ENCODE measurements around the gene INKA1.
"Not testable (repeated sequence)": the region's sequence is repeated elsewhere in the genome, so short reads cannot be mapped to it uniquely, and the experiment has no call there.

INKA1 gene

DNA sequence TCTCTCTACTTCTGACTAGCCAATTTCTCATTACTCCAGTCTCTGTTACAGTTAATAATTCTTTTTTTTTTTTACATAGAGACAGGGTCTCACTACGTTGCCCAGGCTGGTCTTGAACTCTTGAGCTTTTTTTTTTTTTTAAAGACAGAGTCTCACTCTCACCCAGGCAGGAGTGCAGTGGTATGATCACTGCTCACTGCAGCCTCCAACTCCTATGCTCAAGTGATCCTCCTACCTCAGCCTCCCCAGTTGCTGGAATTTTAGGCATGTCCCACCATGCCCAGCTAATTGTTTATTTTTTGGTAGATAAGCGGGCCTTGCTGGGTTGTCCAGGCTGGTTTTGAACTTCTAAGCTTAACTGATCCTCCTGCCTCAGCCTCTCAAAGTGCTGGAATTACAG lies 30.4 kb upstream of the INKA1 start:
- Histone ChIP-seq H3K27me3 (ENCODE audit: insufficient read depth, poor library complexity, severe bottlenecking) (no peaks in the 10 kb centered on the region), H3K9me3 (ENCODE audit: severe bottlenecking) (no peaks in the 10 kb centered on the region), H3K27ac (ENCODE audit: poor library complexity, severe bottlenecking) (no peak overlapping the region), H3K4me3 (ENCODE audit: severe bottlenecking) (no peak overlapping the region), H3K4me1 (ENCODE audit: insufficient read depth, poor library complexity, severe bottlenecking) (no peaks in the 10 kb centered on the region), H3K36me3 (ENCODE audit: low read depth) (peaks cover 29% of the 10 kb centered on the region)
- ATAC-seq (ENCODE audit: low read depth): no peak
- no peak for DNase-seq (ENCODE audit: low spot score)
- TF ChIP-seq, protein P1, sequence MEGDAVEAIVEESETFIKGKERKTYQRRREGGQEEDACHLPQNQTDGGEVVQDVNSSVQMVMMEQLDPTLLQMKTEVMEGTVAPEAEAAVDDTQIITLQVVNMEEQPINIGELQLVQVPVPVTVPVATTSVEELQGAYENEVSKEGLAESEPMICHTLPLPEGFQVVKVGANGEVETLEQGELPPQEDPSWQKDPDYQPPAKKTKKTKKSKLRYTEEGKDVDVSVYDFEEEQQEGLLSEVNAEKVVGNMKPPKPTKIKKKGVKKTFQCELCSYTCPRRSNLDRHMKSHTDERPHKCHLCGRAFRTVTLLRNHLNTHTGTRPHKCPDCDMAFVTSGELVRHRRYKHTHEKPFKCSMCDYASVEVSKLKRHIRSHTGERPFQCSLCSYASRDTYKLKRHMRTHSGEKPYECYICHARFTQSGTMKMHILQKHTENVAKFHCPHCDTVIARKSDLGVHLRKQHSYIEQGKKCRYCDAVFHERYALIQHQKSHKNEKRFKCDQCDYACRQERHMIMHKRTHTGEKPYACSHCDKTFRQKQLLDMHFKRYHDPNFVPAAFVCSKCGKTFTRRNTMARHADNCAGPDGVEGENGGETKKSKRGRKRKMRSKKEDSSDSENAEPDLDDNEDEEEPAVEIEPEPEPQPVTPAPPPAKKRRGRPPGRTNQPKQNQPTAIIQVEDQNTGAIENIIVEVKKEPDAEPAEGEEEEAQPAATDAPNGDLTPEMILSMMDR (IDR thresholded peaks at IDR 0.05; ENCODE audit: poor library complexity, severe bottlenecking): no peak

DNA sequence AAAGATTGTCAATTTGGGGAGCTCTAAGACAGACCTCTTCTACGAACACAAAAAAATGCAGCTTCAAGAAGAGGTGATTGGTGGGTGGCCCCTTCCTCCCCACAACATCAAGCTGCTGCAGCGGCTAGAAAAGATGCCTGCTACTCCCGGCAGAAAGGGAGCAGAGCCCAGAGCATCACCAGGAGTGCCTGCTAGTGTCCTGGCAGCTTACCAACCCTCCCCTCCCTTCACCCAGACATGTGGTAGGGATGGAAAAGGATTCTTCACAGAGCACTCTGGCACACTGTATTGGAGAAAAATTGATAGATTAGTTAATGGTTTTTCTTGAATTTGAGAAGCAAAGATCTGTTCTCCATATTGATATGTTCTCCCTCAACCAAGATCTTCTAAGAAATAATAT lies 27.5 kb upstream of the INKA1 start:
- H3K27ac ChIP-seq (ENCODE audit: poor library complexity, severe bottlenecking): no peak overlapping the region
- TF ChIP-seq, protein P1 (IDR thresholded peaks at IDR 0.05; ENCODE audit: poor library complexity, severe bottlenecking): no peak
- no peak for DNase-seq (ENCODE audit: low spot score)
- no peaks in the 10 kb centered on the region for H3K9me3 ChIP-seq (ENCODE audit: severe bottlenecking)
- ATAC-seq (ENCODE audit: low read depth): no peak
- peaks cover 27% of the 10 kb centered on the region for H3K36me3 ChIP-seq (ENCODE audit: low read depth)
- no peak overlapping the region for H3K4me3 ChIP-seq (ENCODE audit: severe bottlenecking)
- H3K4me1 ChIP-seq (ENCODE audit: insufficient read depth, poor library complexity, severe bottlenecking): no peaks in the 10 kb centered on the region
- no peaks in the 10 kb centered on the region for H3K27me3 ChIP-seq (ENCODE audit: insufficient read depth, poor library complexity, severe bottlenecking)

DNA sequence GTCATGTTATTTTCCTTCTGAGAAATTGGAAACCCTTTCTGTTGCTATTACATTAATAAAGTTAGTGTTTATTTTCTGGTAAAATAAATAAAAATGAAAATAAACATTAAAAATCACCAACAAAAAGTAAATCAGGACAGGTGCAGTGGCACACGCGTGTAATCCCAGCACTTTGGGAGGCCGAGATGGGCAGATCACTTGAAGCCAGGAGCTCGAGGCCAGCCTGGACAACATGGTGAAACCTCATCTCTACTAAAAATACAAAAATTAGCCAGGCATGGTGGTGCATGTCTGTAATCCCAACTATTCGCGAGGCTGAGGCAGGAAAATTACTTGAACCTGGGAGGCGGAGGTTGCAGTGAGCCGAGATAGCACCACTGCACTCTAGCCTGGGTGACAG lies 27.0 kb upstream of the INKA1 start:
- H3K4me3 ChIP-seq (ENCODE audit: severe bottlenecking); H3K9me3 ChIP-seq (ENCODE audit: severe bottlenecking); H3K4me1 ChIP-seq (ENCODE audit: insufficient read depth, poor library complexity, severe bottlenecking); H3K27ac ChIP-seq (ENCODE audit: poor library complexity, severe bottlenecking); H3K27me3 ChIP-seq (ENCODE audit: insufficient read depth, poor library complexity, severe bottlenecking); DNase-seq (ENCODE audit: low spot score); ATAC-seq (ENCODE audit: low read depth): not testable (repeated sequence)
- peaks cover 33% of the 10 kb centered on the region for H3K36me3 ChIP-seq (ENCODE audit: low read depth)

DNA sequence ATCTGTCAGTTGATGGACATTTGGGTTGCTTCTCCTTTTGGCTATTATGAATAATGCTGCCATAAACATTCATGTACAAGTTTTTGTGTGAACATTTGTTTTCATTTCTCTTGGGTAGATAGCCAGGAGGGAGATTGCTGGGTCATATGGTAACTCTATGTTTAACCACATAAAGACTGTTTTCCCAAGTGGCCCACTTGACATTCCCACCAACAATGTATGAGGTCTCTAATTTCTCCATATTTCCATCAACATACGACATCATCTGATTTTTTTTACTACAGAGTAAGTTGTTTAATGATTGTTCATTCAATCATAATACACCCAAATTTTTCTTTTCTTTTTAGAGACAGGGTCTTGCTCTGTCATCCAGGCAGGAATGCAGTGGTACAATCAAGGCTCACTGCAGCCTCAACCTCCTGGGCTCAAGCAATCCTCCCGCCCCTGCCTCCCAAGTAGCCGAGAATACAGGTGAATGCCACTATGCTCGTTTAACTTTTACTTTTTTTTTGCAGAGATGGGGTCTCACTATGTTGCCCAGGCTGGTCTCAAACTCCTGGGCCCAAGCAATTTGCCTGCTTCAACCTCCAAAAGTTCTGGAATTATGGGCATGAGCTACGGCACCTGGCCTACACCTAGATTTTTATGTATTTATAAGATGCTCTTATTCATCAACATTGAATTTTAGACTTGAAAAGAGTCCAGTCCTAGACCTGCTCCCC lies 23.5 kb upstream of the INKA1 start:
- Histone ChIP-seq H3K9me3 (ENCODE audit: severe bottlenecking) (no peaks in the 10 kb centered on the region), H3K4me1 (ENCODE audit: insufficient read depth, poor library complexity, severe bottlenecking) (no peaks in the 10 kb centered on the region), H3K36me3 (ENCODE audit: low read depth) (peaks cover 44% of the 10 kb centered on the region), H3K4me3 (ENCODE audit: severe bottlenecking) (no peak overlapping the region), H3K27me3 (ENCODE audit: insufficient read depth, poor library complexity, severe bottlenecking) (no peaks in the 10 kb centered on the region), H3K27ac (ENCODE audit: poor library complexity, severe bottlenecking) (no peak overlapping the region)
- no peak for ATAC-seq (ENCODE audit: low read depth)
- TF ChIP-seq, protein P1 (IDR thresholded peaks at IDR 0.05; ENCODE audit: poor library complexity, severe bottlenecking): no peak
- DNase-seq (ENCODE audit: low spot score): no peak

DNA sequence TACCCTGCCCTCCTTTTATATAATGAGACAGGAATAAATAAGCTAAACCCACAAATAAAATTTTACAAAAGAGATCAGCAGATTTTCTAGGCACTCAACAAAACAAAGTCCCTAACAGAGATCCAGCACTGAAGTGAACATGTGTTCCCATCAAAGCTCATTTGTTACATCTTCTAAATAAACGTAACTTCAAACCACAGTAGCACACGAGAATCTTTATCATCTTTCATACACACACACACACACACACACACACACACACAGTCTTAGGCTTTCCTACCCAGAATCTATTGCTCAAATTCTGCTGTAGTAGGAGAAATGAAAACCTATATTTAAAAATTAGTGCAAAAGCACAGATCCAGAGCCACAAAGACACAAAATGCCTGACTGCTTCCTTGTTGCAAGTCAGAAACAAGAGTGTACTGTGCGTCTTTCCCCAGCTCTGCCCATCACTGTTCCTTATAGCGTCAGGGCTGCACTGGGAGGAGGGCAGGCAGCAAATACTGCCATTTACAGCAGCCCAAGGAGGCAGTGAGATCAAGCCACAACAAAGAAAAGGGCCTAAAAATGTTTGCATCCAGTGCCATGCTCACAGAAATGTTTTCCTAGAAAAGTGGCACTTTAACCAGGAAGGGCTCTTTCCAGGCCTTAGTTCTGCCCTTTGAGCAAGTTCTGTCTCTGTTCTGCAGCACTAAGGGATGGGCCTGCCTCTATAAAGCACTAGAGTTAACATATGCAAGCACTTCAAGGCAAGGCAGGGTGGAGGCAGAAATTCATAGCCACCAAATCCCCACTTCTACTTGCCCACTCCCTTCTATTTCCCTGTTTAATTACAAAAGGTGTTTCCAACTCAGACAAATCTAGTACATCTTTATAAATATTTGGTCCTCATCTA lies 22.7 kb upstream of the INKA1 start:
- no peak overlapping the region for H3K27ac ChIP-seq (ENCODE audit: poor library complexity, severe bottlenecking)
- no peak for DNase-seq (ENCODE audit: low spot score)
- H3K4me1 ChIP-seq (ENCODE audit: insufficient read depth, poor library complexity, severe bottlenecking): peaks cover 5% of the 10 kb centered on the region
- TF ChIP-seq, protein P1 (IDR thresholded peaks at IDR 0.05; ENCODE audit: poor library complexity, severe bottlenecking): no peak
- ATAC-seq (ENCODE audit: low read depth): no peak
- H3K36me3 ChIP-seq (ENCODE audit: low read depth): peaks cover 44% of the 10 kb centered on the region
- H3K4me3 ChIP-seq (ENCODE audit: severe bottlenecking): no peak overlapping the region
- H3K27me3 ChIP-seq (ENCODE audit: insufficient read depth, poor library complexity, severe bottlenecking): no peaks in the 10 kb centered on the region
- H3K9me3 ChIP-seq (ENCODE audit: severe bottlenecking): no peaks in the 10 kb centered on the region

DNA sequence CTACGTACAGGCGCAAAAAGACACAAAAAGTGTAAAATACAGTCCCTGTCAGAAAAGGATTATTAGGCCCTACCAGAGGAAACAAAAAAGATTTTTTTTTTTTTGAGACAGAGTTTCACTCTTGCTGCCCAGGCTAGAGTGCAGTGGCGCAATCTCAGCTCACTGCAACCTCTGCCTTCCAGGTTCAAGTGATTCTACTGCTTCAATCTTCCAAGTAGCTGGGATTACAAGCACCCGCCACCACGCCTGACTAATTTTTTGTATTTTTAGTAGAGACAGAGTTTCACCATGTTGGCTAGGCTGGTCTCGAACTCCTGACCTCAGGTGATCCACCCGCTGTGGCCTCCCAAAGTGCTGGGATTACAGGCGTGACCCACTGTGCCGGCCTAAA lies 22.1 kb upstream of the INKA1 start:
- peaks cover 45% of the 10 kb centered on the region for H3K36me3 ChIP-seq (ENCODE audit: low read depth)
- not testable (repeated sequence) for H3K4me1 ChIP-seq (ENCODE audit: insufficient read depth, poor library complexity, severe bottlenecking); ATAC-seq (ENCODE audit: low read depth); H3K4me3 ChIP-seq (ENCODE audit: severe bottlenecking); H3K27ac ChIP-seq (ENCODE audit: poor library complexity, severe bottlenecking); H3K9me3 ChIP-seq (ENCODE audit: severe bottlenecking); DNase-seq (ENCODE audit: low spot score); H3K27me3 ChIP-seq (ENCODE audit: insufficient read depth, poor library complexity, severe bottlenecking)
